Right forelimb (tissue), 1 donor: ENCODE measurements around the gene PSMA6.
"Not testable (repeated sequence)": the region's sequence is repeated elsewhere in the genome, so short reads cannot be mapped to it uniquely, and the experiment has no call there.

ENCODE experiments used
- DNase-seq: peaks from one replicate; pipeline ENCODE4 v3.0.0-alpha.2; 2018

The PSMA6 gene

DNA sequence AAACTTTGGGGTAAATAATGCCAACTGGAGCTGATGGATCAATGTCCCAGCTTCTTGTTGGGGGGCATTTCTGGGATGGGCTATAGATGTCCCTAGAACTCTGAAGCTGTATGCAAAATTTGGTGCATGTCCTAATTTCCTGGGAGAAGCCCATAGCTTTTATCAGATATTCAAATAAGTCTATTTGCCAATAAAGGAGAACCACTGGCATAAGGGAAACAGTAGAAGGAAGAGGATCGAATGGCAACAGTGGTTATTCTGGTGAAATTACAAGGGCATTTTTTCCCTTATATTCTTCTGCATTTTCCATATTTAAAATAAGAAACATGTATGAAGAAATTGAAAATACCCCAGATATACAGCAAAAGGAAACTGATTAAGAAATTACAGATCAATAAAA, 34.2 kb downstream of the PSMA6 start:
- DNase-seq: no peak

DNA sequence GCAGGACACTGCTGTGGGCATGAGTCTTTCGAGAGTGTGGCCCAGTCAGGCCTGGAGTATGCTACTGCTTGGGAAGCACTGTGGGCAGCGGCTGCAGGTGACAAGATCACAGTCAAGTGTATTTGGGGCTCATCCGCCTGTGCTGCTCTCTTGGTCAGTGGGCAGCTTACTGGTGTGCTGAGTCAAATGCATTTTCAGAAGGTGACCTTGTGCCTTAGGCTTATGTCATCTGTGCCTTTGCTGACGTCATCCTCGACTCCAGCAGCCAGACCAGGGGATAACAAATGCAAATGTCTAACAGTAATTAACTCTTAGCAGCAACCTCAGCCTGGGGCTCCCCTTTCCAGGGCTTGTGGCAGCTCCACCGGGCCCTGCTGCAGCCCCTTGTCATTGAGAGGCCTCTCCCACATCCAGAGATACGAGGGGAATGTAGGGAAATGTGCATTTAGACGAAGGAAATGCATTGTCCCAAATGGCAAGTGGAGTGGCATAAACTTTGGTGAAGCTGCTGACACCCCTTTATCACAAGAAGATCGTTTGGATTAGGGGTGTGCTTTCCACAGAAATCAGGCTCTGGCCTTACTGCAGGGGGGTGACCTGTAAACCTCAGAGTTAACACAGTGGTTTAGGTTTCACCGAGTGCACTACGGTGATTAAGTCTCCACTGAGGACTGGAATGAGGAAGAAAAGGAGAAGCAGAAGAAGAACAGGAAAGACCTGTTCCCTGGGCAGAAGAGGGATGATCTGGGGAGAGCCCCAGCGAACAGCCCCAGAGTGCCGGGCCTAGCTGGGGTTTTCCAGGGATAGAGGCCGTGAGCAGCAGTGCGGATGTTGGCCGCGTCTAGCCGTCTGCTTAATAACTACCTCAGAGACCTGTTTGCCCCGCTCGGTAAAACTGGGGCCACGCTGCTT, 39.7 kb downstream of the PSMA6 start:
- no peak for DNase-seq

DNA sequence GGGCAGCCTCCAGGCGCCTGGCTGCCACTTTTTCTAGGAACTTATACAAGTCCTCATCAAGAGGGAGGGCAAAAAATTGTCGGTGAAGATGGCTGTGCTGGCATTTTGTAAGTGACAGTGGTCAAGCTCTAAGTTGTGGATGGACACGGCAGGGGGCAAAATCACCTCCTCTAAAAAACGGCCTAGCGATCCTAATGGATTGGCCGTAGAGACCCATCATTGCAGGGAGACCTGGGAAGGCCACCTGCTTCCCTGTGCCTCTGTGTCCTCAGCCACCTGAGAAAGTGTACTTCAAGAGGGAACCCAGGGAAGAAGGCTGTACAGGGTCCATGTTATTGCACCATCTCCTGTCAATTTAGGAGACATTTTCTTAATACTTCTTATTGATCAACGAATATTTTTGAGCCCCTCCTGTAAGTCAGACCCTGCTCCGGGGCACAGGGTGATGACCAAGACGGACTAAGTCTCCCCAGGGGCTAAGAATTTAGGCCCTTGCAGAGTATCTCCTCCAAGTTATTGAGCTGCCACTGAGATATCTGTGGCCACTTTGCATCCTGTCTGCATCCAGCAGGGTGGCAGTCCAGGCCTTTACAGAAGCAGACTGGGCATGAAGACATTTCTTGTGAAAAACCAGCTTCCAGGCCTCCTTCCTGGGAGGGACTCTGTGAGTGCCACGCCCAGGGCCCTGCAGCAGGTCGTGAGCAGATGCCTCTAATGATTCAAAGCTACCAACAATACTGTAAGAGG, 40.5 kb downstream of the PSMA6 start:
- no peak for DNase-seq

DNA sequence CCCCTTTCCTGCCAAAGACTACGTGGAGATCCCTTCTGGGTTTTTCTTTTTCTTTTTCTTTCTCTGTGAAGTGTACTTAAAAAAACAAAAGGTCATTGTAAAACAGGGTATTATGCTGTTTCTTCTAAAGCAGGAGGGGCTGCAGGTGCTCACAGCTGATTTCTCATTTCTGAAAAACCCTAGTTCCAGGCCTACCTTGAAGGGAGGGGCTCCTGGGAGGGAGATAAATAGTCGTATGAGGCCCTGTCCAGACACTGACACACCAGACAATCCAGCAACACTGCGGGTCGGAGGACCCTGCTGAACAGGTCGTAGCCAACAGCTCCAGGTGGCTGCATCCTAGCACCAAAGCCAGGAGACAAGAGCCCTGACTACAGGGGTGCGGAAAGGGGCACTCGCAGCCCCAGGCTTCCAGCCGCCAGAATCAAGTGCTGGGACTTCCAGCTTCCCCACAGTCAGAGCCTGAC, 41.1 kb downstream of the PSMA6 start:
- no peak for DNase-seq

DNA sequence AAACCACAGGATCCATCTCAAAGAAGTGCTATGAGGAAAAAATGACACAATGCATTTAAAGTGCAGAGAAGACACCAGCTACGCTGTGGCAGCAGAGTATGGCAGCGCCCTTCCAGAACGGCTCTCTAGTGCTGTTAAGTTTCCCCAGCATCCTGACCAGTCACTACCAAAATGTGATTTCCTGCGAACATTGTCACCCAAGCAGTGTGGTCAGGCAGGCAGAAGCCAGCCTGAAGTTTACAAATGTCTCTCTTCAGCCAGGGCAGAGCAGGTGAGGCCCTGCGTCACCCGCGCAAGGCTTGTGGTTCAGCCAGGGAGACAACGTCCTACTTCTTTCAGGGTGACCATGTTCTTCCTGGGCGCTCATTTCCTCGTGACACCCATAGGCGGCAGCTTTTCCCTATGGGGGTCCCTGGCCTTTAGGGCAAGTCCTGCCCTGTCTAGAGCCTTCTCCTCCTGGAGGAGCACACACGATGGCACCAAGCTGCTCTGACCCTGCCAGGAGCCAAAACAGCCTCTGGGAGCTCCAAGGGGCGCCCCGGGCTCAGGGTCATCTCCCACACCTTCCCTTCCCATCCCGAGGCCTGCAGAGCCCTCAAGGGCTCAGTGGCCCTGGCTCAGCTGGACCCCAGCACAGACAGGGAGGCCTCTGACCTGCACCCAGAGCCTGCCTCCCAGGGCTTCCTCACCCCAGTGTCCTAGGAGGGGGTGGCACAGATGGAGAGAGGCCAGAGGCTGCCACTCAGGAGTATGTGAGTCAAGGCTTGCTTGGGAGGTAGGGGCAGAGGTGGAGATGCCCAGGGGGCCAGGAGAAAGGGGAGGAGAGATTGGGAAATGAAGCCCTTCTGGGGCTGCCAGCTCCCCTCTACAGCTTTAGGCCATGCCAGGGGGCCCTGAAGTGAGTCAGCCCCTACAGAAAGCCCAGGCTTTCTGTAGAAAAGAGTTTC, 41.9 kb downstream of the PSMA6 start:
- DNase-seq: no peak

DNA sequence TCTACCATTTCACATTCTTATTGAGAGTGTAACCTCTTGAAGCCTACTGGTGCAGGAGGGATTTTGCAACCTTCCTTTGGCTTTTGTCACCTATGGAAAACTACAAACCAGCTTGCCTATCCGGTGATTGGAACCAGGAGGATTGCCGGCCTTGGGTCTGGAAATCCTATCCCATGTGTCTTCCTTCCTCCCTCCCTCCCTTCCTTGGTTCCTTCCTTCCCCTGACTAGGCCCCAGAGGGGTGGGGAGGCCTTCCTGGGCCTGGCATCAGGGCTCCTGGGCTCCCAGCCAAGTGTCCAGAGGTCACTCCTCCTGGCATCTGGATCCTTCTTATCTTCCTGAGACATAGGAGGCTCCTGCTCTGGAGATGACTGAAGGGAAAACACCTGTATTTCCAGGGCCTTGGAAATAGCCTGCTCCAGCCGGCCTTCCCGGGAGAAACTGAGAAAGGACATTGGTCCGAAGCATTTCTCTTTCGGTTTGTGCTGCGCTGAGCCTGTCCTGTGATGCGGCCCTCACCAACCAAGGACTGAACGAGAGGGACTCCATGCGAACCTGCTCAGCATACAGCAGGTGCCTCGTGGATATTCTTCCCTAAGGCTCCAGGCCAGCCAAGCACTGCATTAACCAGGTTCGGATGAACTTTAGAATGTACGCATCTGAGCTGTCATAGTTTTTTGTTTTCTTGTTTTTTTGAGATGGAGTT, 43.4 kb downstream of the PSMA6 start:
- DNase-seq: no peak

DNA sequence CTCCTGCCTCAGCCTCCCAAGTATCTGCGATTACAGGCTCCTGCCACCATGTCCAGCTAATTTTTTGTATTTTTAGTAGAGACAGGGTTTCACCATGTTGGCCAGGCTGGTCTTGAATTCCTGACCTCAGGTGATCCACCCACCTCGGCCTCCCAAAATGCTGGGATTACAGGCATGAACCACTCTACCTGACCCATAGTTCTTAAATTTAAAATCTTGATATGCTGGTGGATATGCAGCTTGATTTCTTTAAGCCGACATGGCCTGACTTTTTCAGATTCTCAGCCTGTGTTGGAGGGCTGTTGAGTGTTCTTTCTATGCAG, 44.0 kb downstream of the PSMA6 start:
- not testable (repeated sequence) for DNase-seq

DNA sequence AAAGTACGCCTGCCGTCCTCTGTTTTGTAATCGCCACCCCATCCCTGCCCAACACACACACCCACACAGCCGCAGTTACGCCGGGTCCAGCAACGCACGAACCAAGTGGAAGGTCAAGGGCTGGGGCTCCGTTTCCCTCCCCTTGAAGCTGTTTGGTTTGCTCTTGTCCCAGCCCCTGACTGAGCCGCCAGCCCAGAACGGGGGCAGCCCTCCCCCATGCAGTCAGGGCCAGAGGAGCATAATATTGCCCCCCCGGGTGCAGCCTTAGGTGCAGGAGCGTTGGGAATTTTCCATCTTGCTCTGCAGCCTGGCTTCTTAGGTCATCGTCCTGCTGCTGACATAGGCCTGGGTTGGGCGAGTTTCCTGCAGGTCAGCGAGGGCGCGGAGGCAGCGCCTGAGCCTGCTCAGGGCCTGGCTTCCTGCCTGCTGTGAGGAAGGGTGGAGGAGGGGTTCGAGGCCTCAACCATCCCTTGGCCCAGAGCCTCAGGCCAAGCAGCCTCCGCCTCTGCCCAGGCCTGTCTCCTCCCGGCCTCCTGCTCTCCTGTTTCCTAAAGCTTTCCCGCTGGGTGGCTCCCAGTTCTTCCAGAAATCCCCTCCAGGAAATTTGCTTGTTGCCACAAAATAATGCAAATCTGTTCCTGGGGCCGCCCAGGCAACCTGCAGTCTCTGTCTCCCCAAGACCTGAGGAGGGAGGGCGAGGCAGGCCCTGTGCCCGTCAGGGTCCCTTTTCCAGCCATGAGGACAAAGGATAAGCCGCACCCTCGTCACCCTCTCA, 44.5 kb downstream of the PSMA6 start:
- DNase-seq: peak; percentile 77

DNA sequence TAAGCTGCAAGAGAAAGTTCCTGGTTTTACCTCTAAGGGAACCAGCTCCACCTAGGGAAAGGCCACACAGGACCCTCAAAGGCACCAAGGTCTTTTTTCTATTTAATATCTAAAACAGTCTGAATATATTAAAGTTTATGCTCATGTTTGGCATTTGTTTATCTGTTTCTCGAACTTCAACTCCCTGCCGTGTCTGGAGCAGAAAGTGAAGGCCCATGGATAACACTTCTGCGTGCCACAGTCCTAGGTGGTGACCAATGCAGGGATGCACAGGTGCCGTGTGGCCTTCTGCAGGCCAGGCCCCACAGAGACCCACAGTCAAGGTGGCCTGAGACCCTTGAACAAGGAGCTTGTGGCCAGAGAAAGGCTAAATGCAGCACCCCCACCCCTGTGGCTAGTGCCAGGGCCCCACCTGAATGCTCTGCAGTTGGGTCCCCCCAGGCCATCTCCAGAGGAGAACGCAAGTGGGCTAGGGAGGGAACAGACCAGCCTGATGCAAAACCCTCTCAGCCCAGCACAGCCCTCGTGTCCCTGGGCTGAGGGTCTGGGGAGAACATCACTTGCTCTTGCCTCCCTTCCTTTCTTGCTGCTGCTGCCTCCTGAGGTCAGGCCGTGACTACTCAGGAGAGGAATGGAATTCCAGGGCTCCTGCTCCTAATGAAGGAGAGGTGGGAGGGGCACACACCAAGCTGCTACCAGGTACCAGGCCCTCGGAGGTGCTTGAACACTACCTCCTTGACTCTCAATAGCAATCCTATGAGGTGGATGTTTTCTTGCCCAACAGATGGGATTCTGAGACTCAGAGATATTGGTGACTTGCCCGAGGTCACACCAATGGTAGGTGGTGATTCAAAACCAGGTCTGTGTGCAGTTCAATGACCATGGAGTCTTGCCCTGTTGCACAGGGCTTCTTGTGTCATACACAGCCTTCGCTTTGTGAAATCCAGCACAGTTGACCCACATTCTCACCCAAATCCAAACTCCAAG, 45.4 kb downstream of the PSMA6 start:
- no peak for DNase-seq

DNA sequence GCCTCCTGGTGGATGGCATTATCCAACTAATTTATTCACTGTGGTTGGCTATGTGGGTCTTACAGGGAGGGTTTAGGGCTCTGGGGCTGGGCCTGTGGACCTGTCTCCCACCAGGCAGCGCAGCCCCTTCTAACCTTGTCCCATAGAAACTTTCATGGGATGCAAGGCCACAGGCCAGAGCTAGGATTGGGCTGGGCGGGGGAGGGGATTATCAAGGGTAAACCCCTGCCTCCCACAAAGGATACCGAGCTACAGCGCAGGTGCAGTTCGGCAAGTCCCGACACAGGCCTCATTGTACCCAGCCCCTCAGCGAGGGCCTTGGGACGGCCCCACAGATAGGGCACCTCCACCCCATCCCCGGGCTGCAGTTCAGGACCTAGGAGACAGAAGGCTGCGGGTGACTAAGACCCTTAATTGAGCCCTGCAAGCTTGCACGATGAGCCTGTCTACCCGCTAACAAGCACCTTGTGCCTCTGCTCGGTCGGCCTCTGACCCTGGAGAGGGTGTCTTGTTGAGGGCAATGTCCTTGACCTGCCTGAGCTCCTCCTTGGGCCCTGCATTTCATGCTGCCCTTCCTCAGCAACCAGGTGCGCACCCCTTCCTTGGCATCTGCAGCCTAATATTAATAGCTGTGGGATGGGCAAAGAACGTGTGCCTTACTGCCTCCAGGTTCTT, 46.7 kb downstream of the PSMA6 start:
- DNase-seq: no peak

DNA sequence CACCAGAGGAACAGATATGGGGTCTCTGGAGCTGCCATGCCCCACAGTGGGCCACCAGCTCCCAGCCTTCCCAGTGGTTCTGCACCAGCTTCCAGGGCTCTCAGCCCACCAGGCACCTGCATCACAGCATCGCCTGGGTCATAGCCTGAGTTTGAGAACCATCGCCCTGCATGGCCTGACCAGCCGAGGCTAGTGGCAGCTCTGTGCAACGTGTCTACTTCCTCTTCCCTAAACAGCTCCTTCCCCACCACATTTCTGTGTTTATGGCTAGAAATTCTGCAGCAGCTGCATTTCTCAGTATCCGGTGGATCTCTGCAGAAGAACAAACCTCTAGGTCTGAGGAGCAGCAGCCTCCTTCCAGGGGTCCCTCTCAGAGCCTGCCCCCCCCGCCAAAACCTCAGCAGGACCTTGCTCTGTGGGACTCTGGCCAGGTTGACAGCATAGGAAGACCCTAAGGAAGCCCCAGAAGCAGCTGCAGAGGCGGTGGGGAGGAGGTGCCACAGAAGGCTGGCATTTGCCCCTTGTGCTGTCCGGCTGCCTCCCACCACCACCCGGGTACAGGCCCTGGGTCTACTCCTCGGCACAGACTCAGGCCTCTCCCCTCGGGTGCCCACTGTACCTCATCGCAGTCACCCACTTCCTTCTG, 47.7 kb downstream of the PSMA6 start:
- no peak for DNase-seq

DNA sequence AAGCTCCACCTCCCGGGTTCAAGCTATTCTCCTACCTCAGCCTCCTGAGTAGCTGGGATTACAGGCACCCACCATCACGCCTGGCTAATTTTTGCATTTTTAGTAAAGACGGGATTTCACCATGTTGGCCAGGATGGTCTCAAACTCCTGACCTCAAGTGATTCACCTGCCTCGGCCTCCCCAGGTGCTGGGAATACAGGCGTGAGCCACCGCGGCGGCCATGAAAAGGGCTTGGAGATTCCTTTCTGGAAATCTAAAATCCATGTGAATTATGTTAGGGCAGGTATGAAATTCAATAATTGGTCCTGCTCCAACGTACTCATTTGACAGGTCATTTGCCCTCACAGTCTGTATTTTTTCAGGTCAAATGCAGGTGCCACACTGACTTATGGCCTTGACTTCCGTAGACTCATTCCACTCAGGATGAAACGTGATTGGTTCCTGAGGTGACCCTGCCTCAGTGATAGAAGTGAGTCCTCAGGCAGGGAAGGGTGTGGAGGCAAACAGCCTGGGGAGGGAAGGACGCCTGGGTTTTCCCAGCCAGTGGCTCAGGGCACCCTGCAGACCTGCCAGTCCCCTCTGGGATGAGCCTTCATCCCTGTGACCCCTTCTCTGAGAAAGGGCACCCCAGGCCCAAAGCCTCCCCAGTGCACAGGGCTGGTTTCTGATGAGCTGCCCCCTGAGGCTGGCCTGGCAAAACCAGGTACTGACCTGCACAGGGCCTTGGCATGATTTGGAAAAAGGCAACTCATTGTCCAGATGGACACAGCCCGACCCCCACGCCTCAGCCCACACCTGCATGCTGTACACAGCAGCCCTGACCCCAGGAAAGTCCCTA, 48.7 kb downstream of the PSMA6 start:
- no peak for DNase-seq

DNA sequence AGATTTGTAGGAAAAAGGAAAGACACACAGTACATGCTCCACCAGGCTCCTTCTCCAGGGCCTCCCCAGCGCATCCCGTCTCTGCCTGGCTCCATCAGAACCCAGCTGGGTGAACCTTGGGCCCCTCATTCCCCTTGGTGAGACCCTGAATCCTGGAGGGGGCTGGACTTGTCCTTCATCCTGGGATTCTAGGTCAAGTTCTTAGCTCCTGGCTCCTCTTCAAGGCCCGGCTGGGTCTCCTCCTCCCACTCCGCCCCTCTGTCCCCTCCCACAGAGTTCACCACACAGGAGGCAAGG, 49.2 kb downstream of the PSMA6 start:
- DNase-seq: no peak

DNA sequence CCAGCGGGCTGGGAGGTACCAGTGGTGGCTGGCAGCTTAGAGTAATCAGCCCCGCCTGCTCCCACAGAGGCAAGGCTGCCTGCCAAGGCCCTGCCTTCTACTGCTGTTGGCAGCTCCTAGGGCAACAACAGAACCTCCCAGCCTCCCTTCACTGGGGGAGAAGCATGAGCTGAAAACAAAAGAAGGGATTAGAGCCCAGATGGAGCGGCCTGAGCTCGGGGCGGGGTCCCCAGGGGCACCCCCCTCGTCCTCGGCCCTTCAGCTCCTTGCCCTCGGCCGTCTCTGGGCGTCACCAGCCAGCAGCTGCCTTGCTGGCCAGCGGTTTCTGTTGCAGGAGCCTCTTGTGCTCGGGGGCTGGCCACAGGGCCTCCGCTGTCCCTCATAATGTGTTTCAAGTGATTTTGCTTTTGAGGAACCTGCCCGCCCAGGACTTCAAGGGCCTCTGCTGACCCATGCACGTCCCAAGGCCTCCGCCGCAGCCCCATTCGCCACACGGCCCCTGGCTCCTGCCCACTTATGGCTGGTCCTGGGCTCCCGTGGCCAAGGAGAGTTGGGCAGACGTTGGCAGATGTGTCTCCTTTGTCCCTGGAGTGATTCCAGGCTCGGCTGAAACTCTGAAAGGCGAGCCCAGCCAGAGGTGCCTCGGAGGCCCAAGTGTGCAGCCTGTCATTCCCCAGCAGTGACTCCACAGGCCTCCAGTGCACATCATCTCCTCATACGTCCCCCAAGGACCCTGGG, 49.7 kb downstream of the PSMA6 start:
- DNase-seq: peak; percentile 88

DNA sequence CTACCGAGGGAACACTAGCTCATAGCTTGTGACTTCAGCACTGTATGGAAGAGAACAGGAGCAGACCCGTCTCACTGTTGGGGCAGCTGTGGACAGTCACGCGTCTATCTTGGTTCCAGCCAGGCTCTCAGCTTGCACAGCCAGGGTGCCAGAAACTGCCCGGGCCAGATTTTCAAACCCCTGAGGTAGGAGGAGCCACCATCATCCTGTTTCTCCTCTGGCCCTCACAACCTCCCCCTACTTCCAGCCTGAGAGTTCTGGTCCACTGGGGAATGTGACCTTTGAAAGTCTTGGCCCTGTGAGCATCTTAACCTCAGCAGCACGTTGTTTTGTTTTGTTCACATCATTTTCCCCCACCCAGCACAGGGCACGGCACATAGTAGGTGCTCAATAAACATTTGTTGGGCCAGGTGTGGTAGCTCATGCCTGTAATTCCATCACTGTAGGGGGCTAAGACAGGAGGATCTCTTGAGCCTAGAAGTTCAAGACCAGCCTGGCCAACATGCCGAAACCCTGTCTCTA, 50.4 kb downstream of the PSMA6 start:
- no peak for DNase-seq

DNA sequence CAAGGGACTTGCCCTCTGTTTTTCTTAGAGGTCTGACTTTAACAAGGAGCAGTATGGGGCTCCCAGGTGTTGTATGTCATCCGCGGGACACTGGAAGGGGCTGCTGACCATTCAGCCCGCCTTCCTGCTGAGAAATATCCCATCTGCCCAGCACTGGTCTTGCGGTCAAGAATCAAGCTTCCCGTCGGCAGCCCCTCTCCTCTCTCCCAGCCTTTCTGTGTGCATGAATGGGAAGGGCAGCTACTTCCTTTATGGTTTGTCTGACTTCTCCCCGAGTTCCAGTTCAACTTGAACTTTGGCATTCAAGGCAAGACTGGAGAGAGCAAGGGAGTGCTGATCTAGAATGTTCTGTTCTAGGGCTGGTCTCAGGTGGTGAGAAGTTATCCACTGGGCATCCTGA, 51.5 kb downstream of the PSMA6 start:
- DNase-seq: no peak

DNA sequence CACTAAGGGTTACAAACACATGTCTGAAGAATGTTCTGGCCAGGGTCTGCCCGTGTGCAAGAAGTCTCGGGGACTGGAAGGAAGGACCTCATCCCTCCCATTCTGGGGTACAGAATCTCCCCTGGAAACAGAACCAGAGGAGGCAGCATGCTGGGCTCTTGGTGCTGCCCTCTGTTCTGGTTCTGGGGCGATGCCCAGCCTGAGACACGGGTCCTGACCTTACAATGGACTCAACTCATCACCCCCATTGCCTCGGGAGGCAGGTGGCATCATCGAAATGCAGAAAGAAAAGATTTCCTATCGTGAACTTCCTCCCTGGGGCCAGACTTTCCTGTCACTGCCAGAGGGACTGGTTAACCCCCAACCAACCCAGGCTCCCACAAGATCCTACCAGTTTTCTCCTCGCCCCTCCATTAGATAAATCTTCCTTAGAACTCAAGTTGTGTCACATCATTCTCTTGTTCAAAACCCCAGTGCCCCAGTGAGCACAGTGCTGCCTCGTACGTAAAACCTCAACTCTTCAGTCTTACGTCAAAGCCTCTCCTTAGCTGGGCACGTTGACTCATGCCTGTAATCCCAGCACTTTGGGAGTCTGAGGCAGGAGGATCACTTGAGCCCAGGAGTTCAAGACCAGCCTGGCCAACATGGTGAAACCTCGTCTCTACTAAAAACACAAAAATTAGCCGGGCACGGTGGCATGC, 52.1 kb downstream of the PSMA6 start:
- no peak for DNase-seq
